ENCODE results near the gene SKA2.
"Not testable (repeated sequence)": the region's sequence is repeated elsewhere in the genome, so short reads cannot be mapped to it uniquely, and the experiment has no call there.

The SKA2 gene, protein sequence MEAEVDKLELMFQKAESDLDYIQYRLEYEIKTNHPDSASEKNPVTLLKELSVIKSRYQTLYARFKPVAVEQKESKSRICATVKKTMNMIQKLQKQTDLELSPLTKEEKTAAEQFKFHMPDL
- total RNA-seq: 12.6 to 24.4 (median 14.2) reads per million in 3 donors

DNA sequence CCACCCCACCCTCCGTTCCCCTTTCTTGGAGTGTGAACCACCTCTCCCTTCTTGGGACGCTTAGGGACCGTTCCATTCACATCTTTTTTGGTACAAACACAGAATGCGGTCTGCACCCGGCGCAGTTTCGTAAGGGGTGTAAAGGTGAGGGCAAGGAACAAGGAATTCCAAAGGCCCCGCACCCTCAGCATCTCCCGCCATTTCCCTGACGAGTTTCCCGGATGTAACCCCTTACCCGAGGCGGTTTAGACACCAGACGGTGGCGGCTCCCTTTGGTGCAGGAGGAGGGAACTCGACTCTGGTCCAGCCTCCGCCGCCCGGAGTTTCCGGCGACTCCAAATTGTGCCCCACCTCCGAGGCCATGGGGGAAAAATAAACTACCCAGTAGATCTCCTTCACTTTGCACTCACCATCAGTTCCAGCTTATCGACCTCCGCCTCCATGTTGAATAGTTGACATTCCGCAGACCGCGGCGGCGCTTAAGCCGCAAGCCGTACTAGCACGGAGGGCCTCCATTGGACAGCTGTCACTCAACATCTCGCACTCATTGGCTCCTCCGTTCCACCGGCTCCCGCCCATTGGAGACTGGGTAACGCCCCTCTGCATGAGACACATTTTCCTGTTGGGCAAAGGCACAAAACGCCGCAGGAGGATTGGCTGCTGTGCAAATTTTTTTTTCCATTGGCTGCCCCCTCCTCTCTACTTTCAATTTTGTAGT is at the start of gene SKA2:
Gene SKA2 (minus strand): TSS at position 466 of the 718 bp plus-strand sequence. CDS start 23 bp downstream, at position 443.
- H3K27ac ChIP-seq (ENCODE audit: insufficient read depth, low read length, poor library complexity, severe bottlenecking): peak within 1 kb of the TSS; percentile 75
- no peaks in the 10 kb centered on the region for H3K27me3 ChIP-seq (replicated peaks; ENCODE audit: control insufficient read depth, insufficient read depth, low read length, poor library complexity, severe bottlenecking)
- no peaks in the 10 kb centered on the region for H3K36me3 ChIP-seq (ENCODE audit: control insufficient read depth, insufficient read depth, low read length)
- no peaks in the 10 kb centered on the region for H3K9me3 ChIP-seq (ENCODE audit: control insufficient read depth, low read length)
- peak within 1 kb of the TSS; percentile 86 for H3K4me3 ChIP-seq (ENCODE audit: insufficient read depth, low read depth, low read length, poor library complexity, severe bottlenecking)
- peaks cover 6% of the 10 kb centered on the region for H3K4me1 ChIP-seq (ENCODE audit: control insufficient read depth, insufficient read depth, low read length, poor library complexity, severe bottlenecking)
- DNase-seq: peak; percentile 96 to 98 (median 97)

DNA sequence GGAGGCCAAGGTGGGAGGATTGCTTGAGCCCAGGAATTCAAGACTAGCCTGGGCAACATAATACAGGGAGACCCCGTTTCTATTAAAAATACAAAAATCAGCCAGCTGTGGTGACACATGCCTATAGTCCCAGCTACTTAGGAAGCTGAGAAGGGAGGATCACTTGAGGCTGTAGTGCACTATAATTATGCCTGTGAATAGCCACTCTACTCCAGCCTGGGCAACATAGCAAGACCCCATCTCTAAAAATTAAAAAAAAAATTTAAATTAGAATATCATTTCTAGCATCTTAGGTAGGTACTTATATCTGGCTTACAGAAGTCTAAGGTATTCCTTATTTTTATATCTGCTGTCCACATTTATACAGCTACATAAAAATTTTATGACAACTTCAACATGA is 47.3 kb upstream of the SKA2 start:
- no peak for DNase-seq
- no peaks in the 10 kb centered on the region for H3K36me3 ChIP-seq (ENCODE audit: control insufficient read depth, insufficient read depth, low read length)
- H3K27ac ChIP-seq (ENCODE audit: insufficient read depth, low read length, poor library complexity, severe bottlenecking): no peak overlapping the region
- H3K4me1 ChIP-seq (ENCODE audit: control insufficient read depth, insufficient read depth, low read length, poor library complexity, severe bottlenecking): no peaks in the 10 kb centered on the region
- no peaks in the 10 kb centered on the region for H3K9me3 ChIP-seq (ENCODE audit: control insufficient read depth, low read length)
- H3K4me3 ChIP-seq (ENCODE audit: insufficient read depth, low read depth, low read length, poor library complexity, severe bottlenecking): no peak overlapping the region
- no peaks in the 10 kb centered on the region for H3K27me3 ChIP-seq (replicated peaks; ENCODE audit: control insufficient read depth, insufficient read depth, low read length, poor library complexity, severe bottlenecking)

DNA sequence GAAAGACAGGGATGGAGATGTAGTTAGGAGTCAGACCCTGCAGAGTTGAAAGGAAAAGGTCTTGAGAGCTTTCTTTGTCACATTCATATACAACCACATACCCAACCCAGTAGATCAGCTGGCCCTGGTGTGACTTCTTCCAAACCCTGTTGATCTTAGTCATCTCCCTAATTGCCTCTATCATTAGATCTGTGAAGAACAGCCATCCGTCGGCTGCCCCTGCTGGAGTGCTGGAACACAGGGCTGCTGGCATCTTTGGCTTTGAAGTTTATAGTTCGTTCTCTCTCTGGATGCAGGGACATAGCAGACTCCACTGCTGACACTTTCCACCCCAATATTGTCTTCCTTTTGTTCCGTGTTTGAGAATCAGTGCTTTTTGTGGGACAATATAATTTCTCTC is 44.4 kb upstream of the SKA2 start:
- no peaks in the 10 kb centered on the region for H3K36me3 ChIP-seq (ENCODE audit: control insufficient read depth, insufficient read depth, low read length)
- no peaks in the 10 kb centered on the region for H3K4me1 ChIP-seq (ENCODE audit: control insufficient read depth, insufficient read depth, low read length, poor library complexity, severe bottlenecking)
- no peaks in the 10 kb centered on the region for H3K9me3 ChIP-seq (ENCODE audit: control insufficient read depth, low read length)
- H3K4me3 ChIP-seq (ENCODE audit: insufficient read depth, low read depth, low read length, poor library complexity, severe bottlenecking): no peak overlapping the region
- no peaks in the 10 kb centered on the region for H3K27me3 ChIP-seq (replicated peaks; ENCODE audit: control insufficient read depth, insufficient read depth, low read length, poor library complexity, severe bottlenecking)
- H3K27ac ChIP-seq (ENCODE audit: insufficient read depth, low read length, poor library complexity, severe bottlenecking): no peak overlapping the region
- DNase-seq: no peak

DNA sequence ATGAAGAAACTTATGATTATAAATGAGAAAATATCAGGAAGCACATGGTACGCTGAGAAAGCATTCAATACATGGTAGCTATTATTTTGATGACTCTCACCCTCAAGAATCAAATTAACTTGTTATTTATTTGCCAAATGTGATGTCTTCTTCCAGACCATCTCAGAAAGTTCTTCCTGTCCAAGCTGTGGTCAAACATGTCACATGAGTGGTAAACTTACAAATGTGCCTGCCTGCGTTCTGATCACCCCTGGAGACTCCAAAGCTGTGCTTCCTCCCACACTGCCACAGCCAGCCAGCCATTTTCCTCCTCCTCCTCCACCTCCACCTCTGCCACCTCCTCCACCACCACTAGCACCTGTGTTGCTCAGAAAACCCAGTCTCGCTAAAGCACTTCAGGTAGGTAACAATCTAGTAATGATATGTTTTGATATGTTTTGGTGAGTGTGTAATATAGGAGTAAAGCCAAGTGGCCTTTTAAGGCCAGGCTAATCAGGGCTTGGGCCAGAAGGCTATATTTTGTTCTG is 38.4 kb upstream of the SKA2 start:
- Histone ChIP-seq H3K36me3 (ENCODE audit: control insufficient read depth, insufficient read depth, low read length) (no peaks in the 10 kb centered on the region), H3K9me3 (ENCODE audit: control insufficient read depth, low read length) (no peaks in the 10 kb centered on the region), H3K4me3 (ENCODE audit: insufficient read depth, low read depth, low read length, poor library complexity, severe bottlenecking) (no peak overlapping the region), H3K27ac (ENCODE audit: insufficient read depth, low read length, poor library complexity, severe bottlenecking) (no peak overlapping the region), H3K27me3 (replicated peaks; ENCODE audit: control insufficient read depth, insufficient read depth, low read length, poor library complexity, severe bottlenecking) (no peaks in the 10 kb centered on the region), H3K4me1 (ENCODE audit: control insufficient read depth, insufficient read depth, low read length, poor library complexity, severe bottlenecking) (no peaks in the 10 kb centered on the region)
- DNase-seq: no peak

DNA sequence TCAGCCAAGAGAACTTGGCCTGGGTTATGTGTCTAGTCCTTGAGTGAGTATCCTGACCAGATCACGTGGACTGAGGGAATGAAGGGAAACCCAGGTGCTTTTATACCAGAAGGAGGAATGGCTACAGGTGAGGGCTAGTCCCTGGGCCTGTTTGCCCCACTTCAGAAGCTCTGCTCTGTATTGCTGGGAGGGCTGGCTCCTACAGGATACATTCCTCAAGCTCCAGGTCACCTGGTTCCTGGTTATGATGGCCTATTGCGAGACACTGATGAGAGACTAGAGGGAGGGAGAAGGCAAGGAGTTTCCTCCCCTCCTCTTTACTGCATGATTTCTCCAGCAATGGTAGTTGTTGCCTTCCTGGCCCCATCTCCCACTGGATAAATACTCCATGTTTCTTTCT is 35.8 kb upstream of the SKA2 start:
- Histone ChIP-seq H3K36me3 (ENCODE audit: control insufficient read depth, insufficient read depth, low read length) (no peaks in the 10 kb centered on the region), H3K27ac (ENCODE audit: insufficient read depth, low read length, poor library complexity, severe bottlenecking) (no peak overlapping the region), H3K4me3 (ENCODE audit: insufficient read depth, low read depth, low read length, poor library complexity, severe bottlenecking) (no peak overlapping the region), H3K9me3 (ENCODE audit: control insufficient read depth, low read length) (no peaks in the 10 kb centered on the region), H3K4me1 (ENCODE audit: control insufficient read depth, insufficient read depth, low read length, poor library complexity, severe bottlenecking) (no peaks in the 10 kb centered on the region), H3K27me3 (replicated peaks; ENCODE audit: control insufficient read depth, insufficient read depth, low read length, poor library complexity, severe bottlenecking) (no peaks in the 10 kb centered on the region)
- DNase-seq: no peak

DNA sequence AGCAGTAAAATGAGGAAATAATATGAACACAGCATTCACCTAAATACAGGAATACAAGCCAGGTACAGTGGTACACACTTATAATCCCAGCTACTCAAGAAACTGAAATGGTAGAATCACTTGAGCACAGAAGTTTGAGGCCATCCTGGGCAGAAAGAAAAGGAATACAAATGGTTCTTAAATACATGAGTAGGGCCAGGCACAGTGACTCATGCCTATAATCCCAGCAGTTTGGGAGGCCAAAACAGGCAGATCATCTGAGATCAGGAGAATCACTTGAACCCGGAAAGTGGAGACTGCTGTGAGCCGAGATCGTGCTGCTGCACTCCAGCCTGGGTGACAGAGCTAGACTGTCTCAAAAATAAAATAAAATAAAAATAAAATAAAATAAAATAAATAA is 31.9 kb upstream of the SKA2 start:
- Histone ChIP-seq H3K36me3 (ENCODE audit: control insufficient read depth, insufficient read depth, low read length) (no peaks in the 10 kb centered on the region), H3K4me1 (ENCODE audit: control insufficient read depth, insufficient read depth, low read length, poor library complexity, severe bottlenecking) (no peaks in the 10 kb centered on the region), H3K27me3 (replicated peaks; ENCODE audit: control insufficient read depth, insufficient read depth, low read length, poor library complexity, severe bottlenecking) (no peaks in the 10 kb centered on the region), H3K9me3 (ENCODE audit: control insufficient read depth, low read length) (no peaks in the 10 kb centered on the region), H3K27ac (ENCODE audit: insufficient read depth, low read length, poor library complexity, severe bottlenecking) (no peak overlapping the region), H3K4me3 (ENCODE audit: insufficient read depth, low read depth, low read length, poor library complexity, severe bottlenecking) (no peak overlapping the region)
- DNase-seq: no peak

DNA sequence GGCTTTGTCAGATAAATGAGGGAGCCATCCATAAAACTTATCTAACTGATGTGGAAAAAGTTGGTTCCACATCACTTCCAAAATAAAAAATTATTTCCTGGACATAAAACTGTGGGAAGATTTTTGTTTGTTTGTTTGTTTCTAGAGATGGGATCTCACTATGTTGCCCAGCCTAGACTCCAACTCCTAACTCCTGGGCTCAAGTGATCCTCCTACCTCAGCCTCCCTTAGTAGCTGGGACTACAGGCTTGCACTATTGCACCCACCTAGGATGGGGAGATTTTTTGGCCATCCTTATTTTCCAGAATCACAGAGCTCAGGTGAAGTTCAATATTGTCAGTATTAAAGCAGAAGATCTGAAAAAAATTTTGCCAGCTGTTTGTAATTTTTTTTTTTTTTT is 31.0 kb upstream of the SKA2 start:
- no peaks in the 10 kb centered on the region for H3K9me3 ChIP-seq (ENCODE audit: control insufficient read depth, low read length)
- H3K27ac ChIP-seq (ENCODE audit: insufficient read depth, low read length, poor library complexity, severe bottlenecking): no peak overlapping the region
- H3K4me3 ChIP-seq (ENCODE audit: insufficient read depth, low read depth, low read length, poor library complexity, severe bottlenecking): no peak overlapping the region
- DNase-seq: no peak
- no peaks in the 10 kb centered on the region for H3K27me3 ChIP-seq (replicated peaks; ENCODE audit: control insufficient read depth, insufficient read depth, low read length, poor library complexity, severe bottlenecking)
- H3K4me1 ChIP-seq (ENCODE audit: control insufficient read depth, insufficient read depth, low read length, poor library complexity, severe bottlenecking): no peaks in the 10 kb centered on the region
- H3K36me3 ChIP-seq (ENCODE audit: control insufficient read depth, insufficient read depth, low read length): no peaks in the 10 kb centered on the region

DNA sequence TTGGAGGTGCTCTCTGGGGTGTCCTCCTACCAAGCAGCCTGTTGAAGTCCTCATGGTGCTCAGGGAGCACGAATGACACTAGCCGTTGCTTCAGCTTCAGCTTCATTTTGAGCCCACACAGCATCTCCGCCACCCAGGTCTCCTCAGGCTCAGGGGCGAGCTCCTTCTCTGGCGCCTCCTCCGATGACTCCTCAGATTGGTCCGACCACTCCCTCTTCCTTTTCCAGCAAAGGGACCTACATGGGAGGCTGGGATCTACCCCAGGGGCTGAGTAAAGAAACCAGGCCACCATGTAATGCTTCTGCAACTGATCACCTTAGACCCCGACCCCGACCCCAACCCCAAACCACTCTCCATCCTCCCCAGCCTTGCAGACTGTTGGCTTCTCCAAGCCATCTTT is 26.5 kb upstream of the SKA2 start:
- Histone ChIP-seq H3K36me3 (ENCODE audit: control insufficient read depth, insufficient read depth, low read length) (no peaks in the 10 kb centered on the region), H3K4me3 (ENCODE audit: insufficient read depth, low read depth, low read length, poor library complexity, severe bottlenecking) (no peak overlapping the region), H3K4me1 (ENCODE audit: control insufficient read depth, insufficient read depth, low read length, poor library complexity, severe bottlenecking) (no peaks in the 10 kb centered on the region), H3K9me3 (ENCODE audit: control insufficient read depth, low read length) (no peaks in the 10 kb centered on the region), H3K27ac (ENCODE audit: insufficient read depth, low read length, poor library complexity, severe bottlenecking) (no peak overlapping the region), H3K27me3 (replicated peaks; ENCODE audit: control insufficient read depth, insufficient read depth, low read length, poor library complexity, severe bottlenecking) (no peaks in the 10 kb centered on the region)
- DNase-seq: no peak

DNA sequence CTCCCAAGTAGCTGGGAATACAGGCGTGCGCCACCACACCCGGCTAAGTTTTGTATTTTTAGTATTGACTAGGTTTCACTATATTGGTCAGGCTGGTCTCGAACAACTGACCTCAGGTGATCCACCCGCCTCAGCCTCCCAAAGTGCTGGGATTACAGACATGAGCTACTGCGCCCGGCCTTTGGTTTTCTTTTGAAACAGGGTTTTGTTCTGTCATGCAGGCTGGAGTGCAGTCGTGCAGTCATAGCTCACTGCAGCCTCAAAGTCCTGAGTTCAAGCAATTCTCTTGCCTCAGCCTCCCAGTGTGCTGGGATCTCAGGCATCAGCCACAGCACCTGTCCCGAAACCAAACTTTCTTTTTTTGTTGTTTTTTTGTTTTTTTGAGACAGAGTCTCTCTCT is 25.6 kb upstream of the SKA2 start:
- no peak overlapping the region for H3K27ac ChIP-seq (ENCODE audit: insufficient read depth, low read length, poor library complexity, severe bottlenecking)
- H3K9me3 ChIP-seq (ENCODE audit: control insufficient read depth, low read length): no peaks in the 10 kb centered on the region
- no peaks in the 10 kb centered on the region for H3K36me3 ChIP-seq (ENCODE audit: control insufficient read depth, insufficient read depth, low read length)
- no peaks in the 10 kb centered on the region for H3K4me1 ChIP-seq (ENCODE audit: control insufficient read depth, insufficient read depth, low read length, poor library complexity, severe bottlenecking)
- no peak for DNase-seq
- H3K4me3 ChIP-seq (ENCODE audit: insufficient read depth, low read depth, low read length, poor library complexity, severe bottlenecking): no peak overlapping the region
- no peaks in the 10 kb centered on the region for H3K27me3 ChIP-seq (replicated peaks; ENCODE audit: control insufficient read depth, insufficient read depth, low read length, poor library complexity, severe bottlenecking)

DNA sequence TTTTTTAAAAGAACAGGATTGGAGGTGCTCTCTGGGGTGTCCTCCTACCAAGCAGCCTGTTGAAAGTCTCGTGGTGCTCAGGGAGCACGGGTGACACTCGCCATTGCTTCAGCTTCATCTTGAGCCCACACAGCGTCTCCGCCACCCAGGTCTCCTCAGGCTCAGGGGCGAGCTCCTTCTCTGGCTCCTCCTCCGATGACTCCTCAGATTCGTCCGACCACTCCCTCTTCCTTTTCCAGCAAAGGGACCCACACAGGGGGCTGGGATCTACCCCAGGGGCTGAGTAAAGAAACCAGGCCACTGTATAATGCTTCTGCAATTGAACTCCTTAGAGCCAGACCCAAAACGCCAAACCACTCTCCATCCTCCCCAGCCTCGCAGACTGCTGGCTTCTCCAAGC is 24.6 kb upstream of the SKA2 start:
- H3K27me3 ChIP-seq (replicated peaks; ENCODE audit: control insufficient read depth, insufficient read depth, low read length, poor library complexity, severe bottlenecking); H3K36me3 ChIP-seq (ENCODE audit: control insufficient read depth, insufficient read depth, low read length); H3K9me3 ChIP-seq (ENCODE audit: control insufficient read depth, low read length); DNase-seq; H3K27ac ChIP-seq (ENCODE audit: insufficient read depth, low read length, poor library complexity, severe bottlenecking); H3K4me1 ChIP-seq (ENCODE audit: control insufficient read depth, insufficient read depth, low read length, poor library complexity, severe bottlenecking); H3K4me3 ChIP-seq (ENCODE audit: insufficient read depth, low read depth, low read length, poor library complexity, severe bottlenecking): not testable (repeated sequence)

Data from effector memory CD4-positive, alpha-beta T cell (primary cell).